Omental fat pad (tissue), 4 donors: ENCODE results near the gene RNU6-8. TPM values are rescaled to one million over a fixed set of nuclear protein-coding genes. Genes with fewer than 3 reads are reported as not detected.
A peak's percentile ranks its signal among the peaks of the same experiment; 100 is the strongest.

Experiments used
- ATAC-seq: fragments of 150-250 bp; one replicate; pipeline ENCODE4 v1.9.1; 2016; ENCODE audit warnings: mild to moderate bottlenecking, moderate library complexity; ENCODE audit not compliant: low FRiP score
- DNase-seq: peaks from one replicate; pipeline ENCODE4 v3.0.0-alpha.2; 2019; ENCODE audit warnings: low spot score
- total RNA-seq, 4 donors: library from RNA; depleted of rRNA; stranded (reverse); fragments of >200 nt; gene quantifications; one replicate each; pipeline ENCODE4 v1.1.0, GENCODE V29; 2016
- TF ChIP-seq, protein P1 (sequence below), 3 donors: fragments of 450-650 bp; IDR thresholded peaks; one replicate each; pipeline ENCODE4 v1.5.1; 2016 to 2017; ENCODE audit warnings: antibody characterized with exemption in 3 of 3, mild to moderate bottlenecking in 3 of 3, moderate library complexity in 2 of 3

Gene RNU6-8
- total RNA-seq, 4 donors from 2014 or later = not detected

DNA sequence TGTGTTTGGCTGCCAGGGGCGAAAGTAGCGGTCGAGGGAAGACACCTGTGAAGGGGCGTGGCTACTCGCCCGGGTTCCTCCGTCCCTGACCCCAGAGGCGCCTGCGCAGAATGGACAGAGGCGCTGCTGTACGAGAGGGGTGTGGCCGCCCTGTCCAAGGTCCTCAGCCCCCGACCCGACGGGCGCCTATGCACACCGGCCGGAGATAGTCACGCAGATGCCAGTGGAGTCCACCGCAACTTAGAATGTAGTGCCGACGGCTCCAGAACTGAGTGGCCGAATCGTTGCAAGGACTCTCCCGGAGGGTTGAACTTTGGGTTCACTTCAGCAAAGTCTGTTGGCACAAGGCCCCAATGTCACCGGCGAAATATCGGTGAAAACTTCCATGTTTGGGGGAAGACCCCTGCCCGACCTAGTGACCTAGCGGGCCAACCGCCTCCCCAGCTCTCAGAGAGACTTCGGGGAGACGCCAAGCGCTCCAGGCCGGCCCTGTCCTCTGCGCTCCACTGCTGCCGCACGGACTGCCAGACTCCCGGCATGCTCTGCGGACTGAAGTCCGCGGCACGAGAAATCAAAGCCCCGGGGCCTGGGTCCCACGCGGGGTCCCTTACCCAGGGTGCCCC lies 1.8 kb downstream of the RNU6-8 start:
- ATAC-seq (peak; percentile 89), DNase-seq (peak; percentile 66)
- TF ChIP-seq, protein P1, sequence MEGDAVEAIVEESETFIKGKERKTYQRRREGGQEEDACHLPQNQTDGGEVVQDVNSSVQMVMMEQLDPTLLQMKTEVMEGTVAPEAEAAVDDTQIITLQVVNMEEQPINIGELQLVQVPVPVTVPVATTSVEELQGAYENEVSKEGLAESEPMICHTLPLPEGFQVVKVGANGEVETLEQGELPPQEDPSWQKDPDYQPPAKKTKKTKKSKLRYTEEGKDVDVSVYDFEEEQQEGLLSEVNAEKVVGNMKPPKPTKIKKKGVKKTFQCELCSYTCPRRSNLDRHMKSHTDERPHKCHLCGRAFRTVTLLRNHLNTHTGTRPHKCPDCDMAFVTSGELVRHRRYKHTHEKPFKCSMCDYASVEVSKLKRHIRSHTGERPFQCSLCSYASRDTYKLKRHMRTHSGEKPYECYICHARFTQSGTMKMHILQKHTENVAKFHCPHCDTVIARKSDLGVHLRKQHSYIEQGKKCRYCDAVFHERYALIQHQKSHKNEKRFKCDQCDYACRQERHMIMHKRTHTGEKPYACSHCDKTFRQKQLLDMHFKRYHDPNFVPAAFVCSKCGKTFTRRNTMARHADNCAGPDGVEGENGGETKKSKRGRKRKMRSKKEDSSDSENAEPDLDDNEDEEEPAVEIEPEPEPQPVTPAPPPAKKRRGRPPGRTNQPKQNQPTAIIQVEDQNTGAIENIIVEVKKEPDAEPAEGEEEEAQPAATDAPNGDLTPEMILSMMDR (IDR thresholded peaks at IDR 0.05) = no peak

DNA sequence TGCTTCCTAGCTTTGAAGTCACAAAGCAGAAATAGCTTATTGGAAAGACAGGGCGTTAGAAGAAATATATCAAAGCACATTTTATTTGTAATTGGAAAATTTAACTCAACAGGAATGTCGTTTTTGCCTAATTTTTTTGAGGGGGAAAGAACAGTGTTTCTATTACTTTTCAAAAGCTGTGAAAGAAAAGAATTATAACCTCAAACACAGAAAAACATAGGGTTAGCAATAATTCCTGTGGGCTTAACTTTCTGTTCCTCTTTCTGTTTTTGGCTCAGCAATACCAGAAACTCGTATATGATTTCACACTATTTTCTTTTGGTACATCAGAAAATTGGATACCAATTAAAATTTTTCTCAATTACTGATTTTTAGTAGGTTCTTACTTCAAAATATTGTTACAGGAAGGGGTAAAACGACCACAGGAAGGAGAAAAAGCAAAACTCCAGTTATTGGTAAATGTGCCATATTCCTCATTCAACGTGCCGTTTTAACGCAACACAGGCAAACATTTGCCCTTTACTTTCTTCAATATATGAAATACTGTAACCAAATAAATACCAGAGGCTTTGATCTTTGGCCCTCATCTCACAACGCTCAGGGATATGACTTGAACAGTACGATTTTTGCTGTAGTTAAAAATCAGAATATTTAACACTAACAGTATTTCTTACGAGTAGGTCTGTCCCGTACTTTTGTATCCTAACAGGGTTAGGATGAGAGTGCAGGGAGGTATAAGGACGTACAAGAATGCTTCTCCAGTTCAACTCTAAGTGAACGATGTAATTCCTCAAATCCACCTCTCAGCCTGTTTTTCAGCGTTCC lies 2.5 kb downstream of the RNU6-8 start:
- ATAC-seq = no peak
- no peak for DNase-seq

DNA sequence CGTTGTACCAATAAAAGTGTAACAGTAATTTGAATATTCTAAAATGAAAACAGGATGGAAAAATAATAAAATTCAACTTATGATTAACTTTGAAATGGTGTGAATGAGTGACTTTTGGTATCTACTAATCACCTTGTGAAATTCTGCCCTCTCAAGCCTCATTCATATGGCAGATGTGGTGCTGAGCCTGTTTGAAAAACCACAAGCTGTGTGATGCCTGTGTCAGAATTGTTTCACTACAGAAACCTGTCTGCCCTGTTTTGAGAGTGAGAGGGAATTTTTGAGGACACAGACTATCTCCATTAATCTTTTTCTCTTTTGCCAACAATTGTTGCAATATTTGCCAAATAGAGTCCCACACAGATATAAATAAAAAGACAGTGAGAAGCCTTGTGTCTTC lies 5.2 kb downstream of the RNU6-8 start:
- DNase-seq (no peak), ATAC-seq (no peak)
- TF ChIP-seq, protein P1 (IDR thresholded peaks at IDR 0.05) = no peak

More for the DNA sequence above, 2.5 kb downstream of the RNU6-8 start:
- TF ChIP-seq, protein P1 (IDR thresholded peaks at IDR 0.05) = no peak

DNA sequence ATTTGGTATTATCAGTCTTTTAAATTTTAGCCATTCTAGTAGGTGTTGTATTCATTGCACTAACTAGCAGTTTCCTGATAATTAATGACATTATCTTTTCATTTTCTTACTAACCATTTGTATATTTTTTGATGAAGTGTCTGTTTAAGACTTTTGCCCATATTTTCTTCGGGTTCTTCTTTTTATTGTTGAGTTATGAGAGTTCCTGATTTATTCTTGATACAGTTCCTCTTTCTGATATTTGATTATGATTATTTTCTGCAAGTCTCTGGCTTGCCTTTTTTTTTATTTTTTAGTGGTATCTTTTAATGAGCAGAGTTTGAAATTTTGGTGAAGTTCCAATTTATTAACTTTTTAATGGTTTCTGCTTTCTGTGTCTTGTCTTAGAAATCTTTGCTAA lies 7.4 kb downstream of the RNU6-8 start:
- ATAC-seq = no peak
- TF ChIP-seq, protein P1 (IDR thresholded peaks at IDR 0.05) = no peak
- no peak for DNase-seq

DNA sequence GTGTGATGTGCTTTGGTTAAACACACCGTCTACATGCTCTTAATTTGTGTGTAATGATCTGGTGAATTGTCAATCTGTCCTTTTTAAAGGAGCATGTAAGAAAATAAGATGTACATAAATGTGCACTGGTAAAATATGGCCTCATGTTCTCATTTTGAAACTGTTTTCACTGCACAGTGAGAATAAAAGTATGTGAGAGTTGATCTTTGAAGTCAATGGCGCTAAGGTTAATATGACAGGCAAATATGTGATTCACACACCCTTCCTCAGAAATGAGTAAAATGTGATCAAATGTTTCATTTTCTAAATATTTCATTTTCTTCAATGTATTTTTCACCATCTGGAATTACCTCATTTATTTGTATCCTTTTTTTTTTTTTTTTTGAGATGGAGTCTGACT lies 9.5 kb downstream of the RNU6-8 start:
- DNase-seq = no peak
- ATAC-seq = no peak
- TF ChIP-seq, protein P1 (IDR thresholded peaks at IDR 0.05) = no peak

DNA sequence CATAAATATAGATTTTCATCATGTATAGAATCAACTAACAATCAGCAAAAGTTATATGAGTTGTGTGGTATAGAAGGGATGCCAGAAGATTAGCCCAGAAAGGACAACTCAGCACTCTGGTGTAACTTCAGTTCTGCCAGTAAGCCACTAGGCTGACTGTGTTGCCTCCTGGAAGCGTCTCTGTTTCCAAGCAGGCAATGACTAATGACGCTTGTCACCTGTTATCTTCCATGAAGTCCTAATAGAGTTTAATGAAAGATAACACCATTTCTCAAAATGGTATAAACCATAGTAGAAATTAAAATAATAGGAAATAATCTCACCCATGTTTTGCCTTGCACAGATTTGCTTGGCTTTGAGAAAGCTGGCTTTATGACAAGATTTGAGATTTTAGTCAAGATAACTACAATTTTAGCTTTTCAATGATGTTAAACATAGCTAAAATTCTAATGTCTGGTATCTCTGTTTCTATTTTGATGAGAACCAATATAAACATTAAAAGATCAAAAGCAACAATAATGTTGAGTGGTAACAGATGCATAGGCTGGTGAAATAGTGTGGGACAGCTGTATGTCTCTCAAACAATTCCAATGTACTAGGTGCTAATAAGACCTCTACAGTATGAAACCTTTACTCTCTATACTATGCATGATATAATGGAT lies 10.2 kb downstream of the RNU6-8 start:
- ATAC-seq (no peak), DNase-seq (no peak)
- TF ChIP-seq, protein P1 (IDR thresholded peaks at IDR 0.05) = no peak
